Duodenal mucosa (tissue), 2 donors: Measurements from ENCODE around the gene PDCD2L.
"Not testable (repeated sequence)": the region's sequence is repeated elsewhere in the genome, so short reads cannot be mapped to it uniquely, and the experiment has no call there.

Source experiments
- H3K27ac ChIP-seq: one replicate; pipeline ENCODE4 v1.7.0; 2013; ENCODE audit warnings: low read depth, low read length
- H3K27me3 ChIP-seq, 2 donors: one replicate each; pipeline ENCODE4 v1.7.0; 2013; ENCODE audit warnings: low read length in 2 of 2, control low read depth in 1 of 2; ENCODE audit not compliant: insufficient read depth in 2 of 2, control insufficient read depth in 1 of 2
- H3K36me3 ChIP-seq, 2 donors: one replicate each; pipeline ENCODE4 v1.7.0; 2013; ENCODE audit warnings: low read length in 2 of 2, control low read depth in 1 of 2; ENCODE audit not compliant: insufficient read depth in 2 of 2, control insufficient read depth in 1 of 2
- H3K4me1 ChIP-seq, 2 donors: one replicate each; pipeline ENCODE4 v1.7.0; 2013; ENCODE audit warnings: low read length in 2 of 2, control low read depth in 1 of 2; ENCODE audit not compliant: insufficient read depth in 2 of 2, control insufficient read depth in 1 of 2
- H3K4me3 ChIP-seq, 2 donors: one replicate each; pipeline ENCODE4 v1.7.0; 2013; ENCODE audit warnings: low read length in 2 of 2, low read depth in 1 of 2
- H3K9ac ChIP-seq, 2 donors: one replicate each; pipeline ENCODE4 v1.7.0; 2013; ENCODE audit warnings: low read length in 2 of 2, low read depth in 1 of 2
- H3K9me3 ChIP-seq, 2 donors: one replicate each; pipeline ENCODE4 v1.7.0; 2013; ENCODE audit warnings: low read length in 2 of 2, control low read depth in 1 of 2; ENCODE audit not compliant: control insufficient read depth in 1 of 2

PDCD2L gene

DNA sequence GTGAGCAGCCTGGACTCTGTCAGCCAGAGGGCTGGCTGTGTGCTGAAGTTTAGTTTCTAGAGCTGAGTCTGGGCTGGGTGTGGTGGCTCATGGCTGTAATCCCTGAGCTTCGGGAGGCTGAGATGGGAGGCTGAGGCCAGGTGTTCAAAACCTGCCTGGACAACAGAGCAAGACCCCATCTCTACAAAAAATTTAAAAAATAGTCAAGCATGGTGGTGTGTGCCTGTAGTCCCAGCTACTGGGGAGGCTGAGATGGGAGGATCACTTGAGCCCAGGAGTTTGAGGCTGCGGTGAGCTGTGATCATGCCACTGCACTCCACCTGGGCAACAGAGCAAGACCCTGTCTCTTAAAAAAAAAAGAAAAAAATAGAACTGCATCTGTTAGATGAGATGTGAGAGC, 15.5 kb upstream of the PDCD2L start:
- not testable (repeated sequence) for H3K27me3 ChIP-seq, H3K9ac ChIP-seq, H3K4me3 ChIP-seq, H3K4me1 ChIP-seq, H3K9me3 ChIP-seq, H3K27ac ChIP-seq
- H3K36me3 ChIP-seq: peaks cover 47 to 94% of the 10 kb centered on the region in 2 donors

DNA sequence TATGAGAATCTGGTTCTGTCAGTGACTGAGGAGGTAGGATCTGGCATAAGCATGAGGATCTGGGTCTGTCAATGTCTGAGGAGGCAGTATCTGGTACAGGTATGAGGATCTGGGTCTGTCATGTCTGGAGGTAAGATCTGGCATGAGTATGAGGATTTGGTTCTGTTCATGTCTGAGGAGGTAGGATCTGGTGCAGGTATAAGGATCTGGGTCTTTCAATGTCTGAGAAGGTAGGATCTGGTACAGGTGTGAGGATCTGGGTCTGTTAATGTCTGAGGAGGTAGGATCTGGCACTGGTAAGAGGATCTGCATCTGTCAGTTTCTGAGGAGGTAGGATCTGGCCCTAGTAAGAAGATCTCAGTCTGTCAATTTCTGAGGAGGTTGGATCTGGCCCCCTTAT, 12.4 kb upstream of the PDCD2L start:
- no peaks in the 10 kb centered on the region for H3K4me1 ChIP-seq
- no peak overlapping the region for H3K27ac ChIP-seq
- no peak overlapping the region for H3K4me3 ChIP-seq
- no peak overlapping the region for H3K9ac ChIP-seq
- no peaks in the 10 kb centered on the region for H3K9me3 ChIP-seq
- H3K27me3 ChIP-seq: no peaks in the 10 kb centered on the region
- peaks cover 39 to 98% of the 10 kb centered on the region in 2 donors for H3K36me3 ChIP-seq

DNA sequence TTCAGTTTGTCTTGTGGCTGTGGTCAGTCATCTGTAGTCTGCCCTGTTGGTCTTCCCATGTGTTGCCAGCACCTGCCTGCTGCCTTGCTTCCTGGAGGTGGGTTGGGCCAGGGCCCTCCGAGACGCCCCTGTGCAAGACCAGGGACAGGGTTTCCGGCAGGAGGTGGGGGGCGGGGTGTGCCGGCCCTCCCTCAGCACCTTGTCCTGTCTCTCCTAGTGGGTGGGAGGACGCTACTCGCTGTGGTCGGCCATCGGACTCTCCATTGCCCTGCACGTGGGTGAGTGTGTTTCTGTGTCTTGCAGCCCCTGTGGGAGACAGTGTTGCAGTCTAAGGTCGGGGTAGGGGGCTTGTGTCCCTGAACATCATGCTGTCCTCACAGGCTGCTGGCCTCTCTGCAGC, 11.2 kb upstream of the PDCD2L start:
- Histone ChIP-seq H3K4me3 (no peak overlapping the region), H3K27me3 (no peaks in the 10 kb centered on the region), H3K36me3 (peaks cover 34 to 97% of the 10 kb centered on the region in 2 donors), H3K4me1 (no peaks in the 10 kb centered on the region), H3K9me3 (no peaks in the 10 kb centered on the region), H3K9ac (no peak overlapping the region), H3K27ac (no peak overlapping the region)

DNA sequence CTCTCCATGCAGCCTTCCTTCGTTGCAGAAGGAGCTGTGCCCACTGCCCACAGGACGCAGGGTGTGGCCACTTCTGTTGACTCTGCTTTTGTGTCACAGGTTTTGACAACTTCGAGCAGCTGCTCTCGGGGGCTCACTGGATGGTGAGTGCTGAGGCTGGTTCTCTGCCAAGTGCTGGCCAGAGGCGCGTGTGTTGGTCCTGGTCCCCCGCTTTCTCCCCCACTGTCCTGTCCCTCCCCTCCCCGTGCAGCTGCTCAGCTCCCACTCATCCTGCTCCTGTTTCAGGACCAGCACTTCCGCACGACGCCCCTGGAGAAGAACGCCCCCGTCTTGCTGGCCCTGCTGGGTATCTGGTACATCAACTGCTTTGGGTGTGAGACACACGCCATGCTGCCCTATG, 10.6 kb upstream of the PDCD2L start:
- H3K36me3 ChIP-seq: peaks cover 34 to 97% of the 10 kb centered on the region in 2 donors
- no peak overlapping the region for H3K4me3 ChIP-seq
- no peaks in the 10 kb centered on the region for H3K27me3 ChIP-seq
- no peaks in the 10 kb centered on the region for H3K9me3 ChIP-seq
- H3K27ac ChIP-seq: no peak overlapping the region
- no peak overlapping the region for H3K9ac ChIP-seq
- no peaks in the 10 kb centered on the region for H3K4me1 ChIP-seq

DNA sequence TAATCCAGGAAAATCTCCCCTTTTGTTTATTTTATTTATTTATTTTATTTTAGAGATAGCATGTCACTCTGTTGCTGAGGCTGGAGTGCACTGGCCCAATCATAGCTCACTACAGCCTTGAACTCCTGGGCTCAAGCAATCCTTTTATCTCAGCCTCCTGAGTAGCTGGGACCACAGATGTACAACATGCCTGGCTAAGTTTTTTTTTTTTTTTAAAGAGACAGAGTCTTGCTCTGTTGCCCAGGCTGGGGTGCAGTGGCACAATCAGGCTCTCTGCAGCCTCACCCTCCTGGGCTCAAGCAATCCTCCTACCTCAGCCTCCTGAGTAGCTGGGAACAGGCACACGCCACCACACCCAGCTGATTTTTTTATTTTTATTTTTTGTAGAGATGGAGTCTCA, 6.3 kb upstream of the PDCD2L start:
- H3K4me1 ChIP-seq: no peaks in the 10 kb centered on the region
- no peak overlapping the region for H3K9ac ChIP-seq
- no peak overlapping the region for H3K4me3 ChIP-seq
- no peak overlapping the region for H3K27ac ChIP-seq
- no peaks in the 10 kb centered on the region for H3K27me3 ChIP-seq
- no peaks in the 10 kb centered on the region for H3K9me3 ChIP-seq
- peaks cover 30 to 78% of the 10 kb centered on the region in 2 donors for H3K36me3 ChIP-seq

DNA sequence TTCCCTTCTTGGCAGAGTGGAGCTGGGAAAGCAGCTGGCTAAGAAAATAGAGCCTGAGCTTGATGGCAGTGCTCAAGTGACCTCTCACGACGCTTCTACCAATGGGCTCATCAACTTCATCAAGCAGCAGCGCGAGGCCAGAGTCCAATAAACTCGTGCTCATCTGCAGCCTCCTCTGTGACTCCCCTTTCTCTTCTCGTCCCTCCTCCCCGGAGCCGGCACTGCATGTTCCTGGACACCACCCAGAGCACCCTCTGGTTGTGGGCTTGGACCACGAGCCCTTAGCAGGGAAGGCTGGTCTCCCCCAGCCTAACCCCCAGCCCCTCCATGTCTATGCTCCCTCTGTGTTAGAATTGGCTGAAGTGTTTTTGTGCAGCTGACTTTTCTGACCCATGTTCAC, 4.3 kb upstream of the PDCD2L start:
- H3K27me3 ChIP-seq: no peaks in the 10 kb centered on the region
- no peak overlapping the region for H3K4me3 ChIP-seq
- H3K9me3 ChIP-seq: no peaks in the 10 kb centered on the region
- H3K27ac ChIP-seq: no peak overlapping the region
- peaks cover 0 to 5% of the 10 kb centered on the region in 2 donors for H3K4me1 ChIP-seq
- H3K9ac ChIP-seq: no peak overlapping the region
- peaks cover 21 to 58% of the 10 kb centered on the region in 2 donors for H3K36me3 ChIP-seq

DNA sequence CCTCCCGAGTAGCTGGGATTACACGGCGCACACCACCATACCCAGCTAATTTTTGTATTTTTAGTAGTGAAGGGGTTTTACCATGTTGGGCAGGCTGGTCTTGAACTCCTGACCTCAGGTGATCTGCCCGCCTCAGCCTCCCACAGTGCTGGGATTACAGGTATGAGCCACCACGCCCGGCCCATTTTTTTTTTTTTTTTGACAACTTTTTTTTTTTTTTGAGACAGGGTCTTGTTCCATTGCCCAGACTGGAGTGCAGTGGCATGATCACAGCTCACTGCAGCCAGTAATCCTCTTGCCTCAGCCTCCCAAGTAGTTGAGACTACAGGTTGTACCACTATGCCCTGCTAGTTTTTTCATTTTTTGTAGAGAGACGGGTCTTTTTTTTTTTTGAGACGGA, 3.4 kb upstream of the PDCD2L start:
- H3K9ac ChIP-seq: not testable (repeated sequence)

DNA sequence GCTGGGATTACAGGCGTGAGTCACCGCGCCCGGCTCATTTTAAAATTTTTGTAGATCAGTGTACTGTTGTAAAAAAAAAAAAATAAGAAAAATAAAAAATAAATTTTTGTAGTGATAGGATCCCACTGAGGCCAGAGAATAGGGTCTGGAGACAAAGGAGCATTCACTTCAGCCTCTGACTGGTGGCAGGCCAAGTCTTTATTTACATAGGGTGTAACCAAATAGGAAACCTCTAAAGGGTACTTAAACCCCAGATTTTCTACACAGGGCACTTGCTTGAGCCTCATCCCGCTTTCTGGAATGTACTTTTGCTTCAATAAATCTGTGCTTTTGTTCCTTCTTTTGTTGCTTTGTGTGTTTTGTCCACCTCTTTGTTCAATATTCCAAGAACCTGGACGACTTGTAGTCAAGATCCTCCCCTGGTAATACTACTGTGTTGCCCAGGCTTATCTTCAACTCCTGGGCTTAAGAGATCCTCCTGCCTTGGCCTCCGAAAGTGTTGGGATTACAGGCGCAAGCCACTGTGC, 2.1 kb upstream of the PDCD2L start:
- Histone ChIP-seq H3K4me1 (peaks cover 0 to 5% of the 10 kb centered on the region in 2 donors), H3K9me3 (no peaks in the 10 kb centered on the region), H3K4me3 (no peak overlapping the region), H3K27ac (no peak overlapping the region), H3K36me3 (peaks cover 16 to 36% of the 10 kb centered on the region in 2 donors), H3K27me3 (no peaks in the 10 kb centered on the region), H3K9ac (no peak overlapping the region)

More for the DNA sequence above, 3.4 kb upstream of the PDCD2L start:
- H3K4me3 ChIP-seq, H3K9me3 ChIP-seq, H3K27me3 ChIP-seq, H3K27ac ChIP-seq, H3K4me1 ChIP-seq: not testable (repeated sequence)
- peaks cover 19 to 49% of the 10 kb centered on the region in 2 donors for H3K36me3 ChIP-seq

DNA sequence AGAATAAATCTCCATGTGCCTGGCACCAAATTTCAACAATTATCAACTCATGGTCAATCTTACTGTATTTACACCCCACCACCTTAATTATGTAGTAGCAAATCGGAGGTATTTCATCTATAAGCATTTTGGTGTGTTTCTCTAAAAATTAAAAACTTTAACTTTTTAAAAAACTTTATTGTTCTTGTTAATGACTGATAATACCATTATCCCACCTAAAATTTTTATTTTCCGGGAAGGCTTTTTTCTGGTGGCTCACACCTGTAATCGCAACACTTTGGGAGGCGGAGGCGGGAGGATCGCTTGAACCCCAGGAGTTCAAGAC, 453 bp upstream of the PDCD2L start:
- peak overlapping the region; percentile 73 to 84 for H3K9ac ChIP-seq
- H3K4me3 ChIP-seq: peak overlapping the region; percentile 87 to 99
- H3K27ac ChIP-seq: no peak overlapping the region
- peaks cover 0 to 5% of the 10 kb centered on the region in 2 donors for H3K4me1 ChIP-seq
- no peaks in the 10 kb centered on the region for H3K9me3 ChIP-seq
- H3K36me3 ChIP-seq: peaks cover 13 to 22% of the 10 kb centered on the region in 2 donors
- no peaks in the 10 kb centered on the region for H3K27me3 ChIP-seq

DNA sequence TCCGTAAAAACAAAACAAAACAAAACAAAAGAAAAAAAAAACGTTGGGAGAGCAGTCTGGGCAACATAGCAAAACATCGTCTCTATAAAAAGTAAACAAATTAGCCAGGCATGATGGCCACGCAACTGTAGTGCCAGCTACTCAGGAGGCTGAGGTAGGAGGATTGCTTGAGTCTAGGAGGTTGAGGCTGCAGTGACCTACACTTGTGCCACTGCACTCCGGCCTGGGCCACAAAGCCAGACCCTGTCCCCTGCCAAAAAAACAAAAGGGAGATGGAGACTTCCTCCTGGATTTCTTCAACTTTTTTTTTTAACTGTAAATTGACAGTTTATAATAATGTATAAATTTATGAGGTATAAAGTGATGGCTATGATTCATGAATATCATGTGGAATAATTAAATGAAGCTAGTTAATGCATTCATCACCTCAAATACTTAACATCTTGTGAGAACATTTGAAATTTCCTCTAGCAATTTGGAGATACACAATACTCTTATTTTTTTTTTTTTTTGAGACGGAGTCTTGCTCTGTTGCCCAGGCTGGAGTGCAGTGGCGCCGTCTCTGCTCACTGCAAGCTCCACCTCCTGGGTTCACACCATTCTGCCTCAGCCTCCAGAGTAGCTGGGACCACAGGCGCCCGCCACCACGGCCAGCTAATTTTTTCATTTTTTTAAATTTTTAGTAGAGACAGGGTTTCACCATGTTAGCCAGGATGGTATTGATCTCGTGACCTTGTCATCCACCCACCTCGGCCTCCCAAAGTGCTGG, 1.9 kb downstream of the PDCD2L start:
- no peak overlapping the region for H3K27ac ChIP-seq
- H3K27me3 ChIP-seq: no peaks in the 10 kb centered on the region
- no peaks in the 10 kb centered on the region for H3K9me3 ChIP-seq
- H3K36me3 ChIP-seq: peaks cover 0 to 16% of the 10 kb centered on the region in 2 donors
- H3K9ac ChIP-seq: no peak overlapping the region
- no peak overlapping the region for H3K4me3 ChIP-seq
- peaks cover 0 to 5% of the 10 kb centered on the region in 2 donors for H3K4me1 ChIP-seq
